GM19467 (cell line): ENCODE data around the gene RPS6KL1.

Source experiments
- ATAC-seq: cut with Tn5 transposase; IDR thresholded peaks from one replicate; pipeline ENCODE4 v1.9.1; 2021; ENCODE audit warnings: mild to moderate bottlenecking, moderate library complexity; ENCODE audit not compliant: unreplicated experiment

The RPS6KL1 gene

GRCh38 chr14:74952180-74952665, 29.2 kb upstream of the RPS6KL1 start:
- ATAC-seq: no peak

- ATAC-seq: no peak
Measured at GRCh38 chr14:74951443-74952179, 28.6 kb upstream of the RPS6KL1 start.

GRCh38 chr14:74950795-74951442, 27.9 kb upstream of the RPS6KL1 start:
- no peak for ATAC-seq

- ATAC-seq: no peak
Measured at GRCh38 chr14:74949859-74950573, 27.0 kb upstream of the RPS6KL1 start.

GRCh38 chr14:74949191-74949601, 26.1 kb upstream of the RPS6KL1 start:
- no peak for ATAC-seq

- no peak for ATAC-seq
Measured at GRCh38 chr14:74948228-74949175, 25.4 kb upstream of the RPS6KL1 start.

GRCh38 chr14:74947353-74948227, 24.5 kb upstream of the RPS6KL1 start:
- no peak for ATAC-seq

- ATAC-seq: no peak
Measured at GRCh38 chr14:74946659-74947281, 23.7 kb upstream of the RPS6KL1 start.

GRCh38 chr14:74945852-74946658, 23.0 kb upstream of the RPS6KL1 start:
- no peak for ATAC-seq

GRCh38 chr14:74945261-74945851, 22.3 kb upstream of the RPS6KL1 start:
- no peak for ATAC-seq

- no peak for ATAC-seq
Measured at GRCh38 chr14:74942608-74943007, 19.5 kb upstream of the RPS6KL1 start.

- ATAC-seq: no peak
Measured at GRCh38 chr14:74942181-74942580, 19.1 kb upstream of the RPS6KL1 start.

GRCh38 chr14:74941676-74942097, 18.6 kb upstream of the RPS6KL1 start:
- no peak for ATAC-seq

GRCh38 chr14:74940956-74941565, 18.0 kb upstream of the RPS6KL1 start:
- ATAC-seq: no peak

- no peak for ATAC-seq
Measured at GRCh38 chr14:74938531-74939495, 15.8 kb upstream of the RPS6KL1 start.

- ATAC-seq: no peak
Measured at GRCh38 chr14:74937171-74937570, 14.1 kb upstream of the RPS6KL1 start.
